Testis (tissue), 3 donors: ENCODE measurements around the gene PPFIBP1. TPM values are rescaled to one million over a fixed set of nuclear protein-coding genes. Genes with fewer than 3 reads are reported as not detected.

ENCODE experiments used
- DNase-seq: peaks from one replicate; pipeline ENCODE4 v3.0.0-alpha.2; 2019
- H3K27ac ChIP-seq, 2 donors: fragments of 200-600 bp; sonication (generic); one replicate each; pipeline ENCODE4 v1.5.1; 2019
- H3K27me3 ChIP-seq: fragments of 200-600 bp; sonication (generic); one replicate; pipeline ENCODE4 v1.5.1; 2019
- H3K36me3 ChIP-seq: fragments of 200-600 bp; sonication (generic); one replicate; pipeline ENCODE4 v1.5.1; 2017; ENCODE audit warnings: low read depth; ENCODE audit errors: missing control alignments
- H3K4me1 ChIP-seq: fragments of 200-600 bp; sonication (generic); one replicate; pipeline ENCODE4 v1.5.1; 2019
- H3K4me3 ChIP-seq, 2 donors: fragments of 200-600 bp; sonication (generic); one replicate each; pipeline ENCODE4 v1.5.1; 2017 to 2019
- H3K9me3 ChIP-seq: fragments of 200-600 bp; sonication (generic); one replicate; pipeline ENCODE4 v1.5.1; 2017
- POLR2A ChIP-seq: fragments of 450-650 bp; IDR thresholded peaks from one replicate; pipeline ENCODE4 v1.6.1; 2017; ENCODE audit warnings: antibody characterized with exemption, mild to moderate bottlenecking, moderate library complexity
- WGBS, 2 donors: methylation state at CpG; one replicate each; pipeline ENCODE4 v1.1.5; 2018; 5-methylcytosine and 5-hydroxymethylcytosine counted together
- intact Hi-C: fragments of 100-400 bp; cut with DNase I; formaldehyde crosslinking; loops from one replicate; pipeline ENCODE4 v1.15.1; 2023; ENCODE audit warnings: low total_unique reads
- polyA plus RNA-seq: library from polyadenylated mRNA; stranded (reverse); fragments of 350-450 nt; fragmentation: Illumina TruSeq; extraction: RNeasy Lipid Tissue Mini Kit (QIAGEN cat#74804); gene quantifications from one replicate; pipeline ENCODE4 v1.2.3, GENCODE V29; 2014; ENCODE audit warnings: low read depth, low replicate concordance; ENCODE audit not compliant: insufficient read depth
- total RNA-seq, 2 donors: library from RNA; depleted of rRNA; stranded (reverse); fragments of >200 nt; gene quantifications; one replicate each; pipeline ENCODE4 v1.2.3, GENCODE V29; 2016
- TF ChIP-seq, protein P1 (sequence below), 3 experiments: fragments of 450-650 bp in 2 of 3; fragments of 200-600 bp in 1 of 3; sonication (generic) in 1 of 3; IDR thresholded peaks; one replicate each; pipeline ENCODE4 v1.5.1; 2016 to 2019; ENCODE audit warnings: antibody characterized with exemption in 3 of 3, mild to moderate bottlenecking in 2 of 3, moderate library complexity in 1 of 3

Gene PPFIBP1
- total and polyA plus RNA-seq, 3 donors from 2014 or later, result 33.4 to 87.8 (median 75.3) TPM

DNA sequence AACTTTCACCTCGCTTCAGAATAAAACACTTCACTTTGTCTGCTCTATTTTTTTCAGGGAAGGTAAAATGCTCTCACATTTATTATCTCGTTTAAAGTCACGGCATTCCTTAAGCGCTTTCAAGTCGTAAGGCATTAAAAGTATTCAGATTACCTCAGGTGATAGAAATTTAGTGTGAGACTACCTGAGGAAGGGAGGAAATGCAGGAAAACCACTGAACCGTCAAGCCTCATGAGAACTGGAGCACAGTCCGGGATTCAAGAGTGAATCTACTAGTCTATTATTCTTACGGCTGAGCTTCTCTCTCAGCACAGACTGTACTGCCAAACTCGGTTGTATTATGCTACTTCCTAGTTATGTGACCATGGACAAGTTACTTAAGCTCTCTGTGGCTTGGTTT is 8.3 kb upstream of the PPFIBP1 start:
- intact Hi-C loops, result no loop called here
- TF ChIP-seq, protein P1, sequence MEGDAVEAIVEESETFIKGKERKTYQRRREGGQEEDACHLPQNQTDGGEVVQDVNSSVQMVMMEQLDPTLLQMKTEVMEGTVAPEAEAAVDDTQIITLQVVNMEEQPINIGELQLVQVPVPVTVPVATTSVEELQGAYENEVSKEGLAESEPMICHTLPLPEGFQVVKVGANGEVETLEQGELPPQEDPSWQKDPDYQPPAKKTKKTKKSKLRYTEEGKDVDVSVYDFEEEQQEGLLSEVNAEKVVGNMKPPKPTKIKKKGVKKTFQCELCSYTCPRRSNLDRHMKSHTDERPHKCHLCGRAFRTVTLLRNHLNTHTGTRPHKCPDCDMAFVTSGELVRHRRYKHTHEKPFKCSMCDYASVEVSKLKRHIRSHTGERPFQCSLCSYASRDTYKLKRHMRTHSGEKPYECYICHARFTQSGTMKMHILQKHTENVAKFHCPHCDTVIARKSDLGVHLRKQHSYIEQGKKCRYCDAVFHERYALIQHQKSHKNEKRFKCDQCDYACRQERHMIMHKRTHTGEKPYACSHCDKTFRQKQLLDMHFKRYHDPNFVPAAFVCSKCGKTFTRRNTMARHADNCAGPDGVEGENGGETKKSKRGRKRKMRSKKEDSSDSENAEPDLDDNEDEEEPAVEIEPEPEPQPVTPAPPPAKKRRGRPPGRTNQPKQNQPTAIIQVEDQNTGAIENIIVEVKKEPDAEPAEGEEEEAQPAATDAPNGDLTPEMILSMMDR (IDR thresholded peaks at IDR 0.05), result no peak
- TF ChIP-seq POLR2A, result no peak
- Histone ChIP-seq H3K27ac (no peak overlapping the region), H3K36me3 (no peaks in the 10 kb centered on the region), H3K4me1 (peaks cover 10% of the 10 kb centered on the region), H3K4me3 (no peak overlapping the region), H3K27me3 (no peaks in the 10 kb centered on the region), H3K9me3 (no peaks in the 10 kb centered on the region)
- WGBS, 2 donors, result 78 to 80% methylated on average over 9 of the region's 9 CpGs
- DNase-seq, result no peak

DNA sequence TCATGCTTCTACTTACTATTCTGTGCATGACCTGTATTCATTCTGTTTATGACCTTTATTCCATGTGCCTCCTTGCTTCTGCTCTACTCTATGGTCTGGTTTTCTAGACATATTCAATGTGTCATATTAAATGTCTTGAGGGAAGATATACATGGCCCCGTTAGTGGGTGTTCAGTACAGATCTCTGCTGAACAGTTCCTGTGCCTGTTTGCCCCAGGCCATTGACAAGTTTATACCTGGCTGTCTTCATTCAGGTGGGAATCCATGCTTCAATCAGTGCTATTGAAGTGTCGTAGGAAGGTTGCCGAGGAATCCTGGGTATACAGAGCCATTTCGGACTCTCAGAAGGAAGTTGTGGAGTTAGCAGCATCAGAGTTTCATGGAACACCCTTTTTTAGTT is 7.4 kb upstream of the PPFIBP1 start:
- peaks cover 2% of the 10 kb centered on the region for H3K4me1 ChIP-seq
- no peaks in the 10 kb centered on the region for H3K27me3 ChIP-seq
- DNase-seq, result no peak
- no peak overlapping the region for H3K4me3 ChIP-seq
- no peaks in the 10 kb centered on the region for H3K36me3 ChIP-seq
- intact Hi-C loops, result no loop called here
- WGBS, 2 donors, result 71 to 83% methylated on average over 4 of the region's 4 CpGs
- TF ChIP-seq, protein P1 (IDR thresholded peaks at IDR 0.05), result no peak
- no peak for TF ChIP-seq POLR2A
- H3K27ac ChIP-seq, result no peak overlapping the region
- H3K9me3 ChIP-seq, result no peaks in the 10 kb centered on the region

DNA sequence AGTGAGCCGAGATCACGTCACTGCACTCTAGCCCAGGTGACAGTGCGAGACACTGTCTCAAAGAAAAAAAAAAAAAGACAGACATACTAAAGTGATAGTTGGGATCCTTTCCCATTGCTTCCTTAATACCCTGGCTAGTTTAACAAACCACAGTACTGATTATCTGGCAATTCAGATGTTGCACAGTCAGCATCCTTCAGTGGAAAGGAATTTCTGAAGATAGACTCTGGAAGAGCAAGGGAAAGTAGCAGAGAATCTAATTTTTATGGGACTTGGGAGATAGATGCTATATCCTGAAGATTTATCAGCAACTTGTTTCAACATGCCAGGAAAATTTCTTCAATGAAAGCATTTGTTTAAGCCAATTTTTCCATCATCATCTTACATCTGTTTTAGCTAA is 6.5 kb upstream of the PPFIBP1 start:
- H3K4me1 ChIP-seq, result no peaks in the 10 kb centered on the region
- 94 to 96% methylated on average over 3 of the region's 3 CpGs for WGBS, 2 donors
- H3K4me3 ChIP-seq, result no peak overlapping the region
- TF ChIP-seq POLR2A, result no peak
- TF ChIP-seq, protein P1 (IDR thresholded peaks at IDR 0.05), result no peak
- no peak for DNase-seq
- H3K36me3 ChIP-seq, result no peaks in the 10 kb centered on the region
- H3K27ac ChIP-seq, result no peak overlapping the region
- intact Hi-C loops, result no loop called here
- H3K9me3 ChIP-seq, result no peaks in the 10 kb centered on the region
- no peaks in the 10 kb centered on the region for H3K27me3 ChIP-seq

DNA sequence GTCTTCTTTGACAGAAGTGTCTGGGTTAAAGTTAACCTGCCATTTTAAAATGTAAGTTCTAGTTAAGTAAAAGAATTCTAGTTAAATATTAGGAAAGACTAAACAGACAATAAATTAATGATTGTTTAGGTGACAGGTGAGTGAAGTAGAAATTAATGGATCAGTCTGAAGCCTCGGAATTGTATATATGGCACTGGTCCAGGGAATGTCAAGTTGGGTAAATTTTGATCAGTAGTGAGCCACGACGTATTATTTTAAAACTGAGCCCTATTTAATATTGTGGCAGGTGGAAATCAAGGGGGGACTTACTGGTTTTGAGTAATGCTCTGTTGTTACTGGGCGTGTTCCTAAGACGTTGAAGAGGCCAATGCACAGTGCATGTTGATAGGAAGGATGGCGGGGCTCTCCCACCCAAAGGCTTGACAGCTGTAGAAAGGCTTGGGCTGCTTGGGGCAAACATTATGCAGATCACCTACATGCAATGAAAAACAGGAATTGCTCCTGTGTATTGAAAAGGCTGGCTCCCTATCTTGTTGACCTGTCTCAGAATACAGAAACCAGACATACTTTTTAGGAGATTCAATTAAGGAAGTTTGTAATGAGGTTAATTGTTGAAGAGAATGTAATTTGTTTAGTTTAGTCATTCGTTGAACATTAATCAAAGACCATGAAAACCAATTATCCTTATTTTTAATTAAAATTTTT is 5.9 kb upstream of the PPFIBP1 start:
- Histone ChIP-seq H3K4me1 (peaks cover 3% of the 10 kb centered on the region), H3K27ac (no peak overlapping the region), H3K9me3 (no peaks in the 10 kb centered on the region), H3K27me3 (no peaks in the 10 kb centered on the region), H3K36me3 (no peaks in the 10 kb centered on the region), H3K4me3 (no peak overlapping the region)
- intact Hi-C loops, result no loop called here
- TF ChIP-seq POLR2A, result no peak
- TF ChIP-seq, protein P1 (IDR thresholded peaks at IDR 0.05), result no peak
- WGBS, 2 donors, result 90% methylated on average over 7 of the region's 7 CpGs
- no peak for DNase-seq

DNA sequence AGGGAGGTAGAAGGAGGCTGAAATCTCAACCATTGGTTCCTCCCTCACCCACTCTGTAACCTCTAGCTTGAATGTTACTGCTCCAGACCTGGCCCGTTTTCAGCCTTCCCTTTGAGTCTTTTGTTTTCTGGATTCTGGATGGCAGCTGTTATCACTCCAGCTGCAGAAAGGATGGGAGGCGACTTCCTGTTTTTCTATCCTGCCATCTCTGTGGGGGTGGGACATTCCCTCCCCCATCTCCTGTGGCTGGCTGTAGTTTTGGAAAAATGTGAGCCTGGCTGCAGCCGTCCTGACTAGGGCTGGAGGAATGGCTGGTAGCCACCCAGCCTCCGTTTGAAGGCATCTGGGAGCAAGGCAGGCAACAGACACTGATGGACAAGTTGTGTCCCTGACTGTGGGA is 2.9 kb upstream of the PPFIBP1 start:
- Histone ChIP-seq H3K4me1 (peaks cover 7% of the 10 kb centered on the region), H3K27me3 (no peaks in the 10 kb centered on the region), H3K36me3 (no peaks in the 10 kb centered on the region), H3K4me3 (no peak overlapping the region), H3K9me3 (no peaks in the 10 kb centered on the region), H3K27ac (peak overlapping the region in 1 of 2 donors; percentile 27)
- intact Hi-C loops, result no loop called here
- TF ChIP-seq POLR2A, result no peak
- TF ChIP-seq, protein P1 (IDR thresholded peaks at IDR 0.05), result no peak
- WGBS, 2 donors, result 20 to 46% methylated on average over 4 of the region's 4 CpGs
- DNase-seq, result peak; percentile 31
